GM18870 (cell line): ENCODE measurements around the gene LFNG.

Experiments used
- ATAC-seq: cut with Tn5 transposase; IDR thresholded peaks from one replicate; pipeline ENCODE4 v1.9.1; 2021; ENCODE audit warnings: moderate library complexity; ENCODE audit not compliant: unreplicated experiment

LFNG gene

GRCh38 chr7:2501947-2502646, 17.5 kb upstream of the LFNG start:
- ATAC-seq: no peak

DNA sequence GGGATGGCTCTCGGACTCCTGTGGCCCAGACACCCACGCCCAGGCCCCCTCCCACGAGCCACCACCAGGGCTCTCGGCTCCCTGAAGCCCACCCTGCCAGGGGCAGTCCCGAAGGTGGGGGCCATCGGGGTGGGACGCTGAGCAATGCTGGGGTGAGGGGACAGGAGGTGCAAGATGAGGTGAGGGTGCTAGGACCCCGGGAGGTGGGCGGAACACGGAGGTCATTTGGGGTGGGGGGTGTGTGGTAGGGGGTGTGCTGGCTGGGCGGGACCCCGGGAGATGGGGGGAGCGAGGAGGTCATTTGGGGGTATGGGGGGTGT, 17.0 kb upstream of the LFNG start:
- no peak for ATAC-seq

DNA sequence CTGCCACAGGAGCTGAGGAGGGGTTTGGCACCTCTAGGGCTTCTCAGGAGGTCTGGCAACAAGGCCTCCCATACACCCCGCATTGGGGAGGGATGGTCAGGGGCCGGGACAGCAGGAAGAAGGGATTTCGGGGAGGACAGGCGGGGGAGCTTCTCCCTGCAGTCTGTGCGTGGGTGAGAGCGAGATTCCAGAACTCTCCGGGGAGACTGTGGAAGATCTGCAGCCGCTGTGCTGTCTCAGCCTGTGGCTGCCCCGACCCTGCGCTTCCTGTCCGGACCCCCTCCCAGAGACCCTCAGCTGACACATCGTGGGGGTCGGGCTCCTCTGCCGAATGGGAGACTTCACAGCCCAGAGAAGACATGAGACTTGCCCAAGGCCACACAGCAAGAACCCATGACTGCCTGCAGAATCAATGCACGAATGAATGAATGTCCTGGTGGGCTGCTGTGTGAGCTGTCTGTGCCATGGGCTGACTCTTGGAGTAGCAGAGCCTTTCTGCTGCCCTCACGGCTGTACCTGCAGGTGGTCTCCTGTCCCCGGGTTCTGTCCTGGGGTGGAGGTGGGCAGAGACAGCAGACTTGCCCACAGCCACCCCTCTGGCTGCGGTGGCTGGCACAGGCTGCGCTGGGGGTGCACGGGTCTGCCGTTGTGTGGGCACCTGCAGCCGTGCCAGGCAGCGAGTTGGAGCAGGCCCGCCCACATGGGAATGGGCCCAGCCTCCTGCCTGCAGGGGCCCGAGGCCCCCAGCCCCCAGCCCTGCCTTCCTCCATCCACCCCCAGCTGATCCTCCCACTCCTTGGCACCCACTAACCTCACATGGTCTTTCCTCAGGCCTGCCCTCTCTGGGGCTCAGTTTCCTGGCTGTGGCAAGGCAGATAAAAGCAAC, 16.3 kb upstream of the LFNG start:
- ATAC-seq: no peak

GRCh38 chr7:2504128-2504888, 15.3 kb upstream of the LFNG start:
- no peak for ATAC-seq

- no peak for ATAC-seq
These were observed 14.6 kb upstream of the LFNG start for GRCh38 chr7:2504889-2505375.

DNA sequence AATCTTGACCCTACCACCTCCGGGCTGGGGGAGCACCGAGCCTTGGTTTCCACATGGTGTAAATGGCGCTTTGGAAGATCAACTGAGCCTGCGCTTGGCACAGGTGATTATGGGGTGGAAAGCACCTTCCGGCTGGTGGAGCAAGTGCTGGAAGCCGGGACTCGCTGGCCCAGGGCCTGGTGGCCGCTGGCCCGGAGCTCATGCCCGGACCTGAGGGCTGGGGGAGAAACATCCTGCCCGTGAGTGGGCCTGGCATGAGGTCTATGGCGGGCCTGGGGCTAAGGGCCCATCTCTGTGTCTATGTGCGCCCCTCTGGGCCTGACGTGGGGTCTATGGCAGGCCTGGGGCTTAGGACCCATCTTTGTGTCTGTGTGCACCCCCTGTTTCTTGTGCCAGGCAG, 14.2 kb upstream of the LFNG start:
- no peak for ATAC-seq

GRCh38 chr7:2507208-2507916, 12.2 kb upstream of the LFNG start:
- ATAC-seq: no peak

- ATAC-seq: no peak
These were observed 11.7 kb upstream of the LFNG start for GRCh38 chr7:2507917-2508306.

DNA sequence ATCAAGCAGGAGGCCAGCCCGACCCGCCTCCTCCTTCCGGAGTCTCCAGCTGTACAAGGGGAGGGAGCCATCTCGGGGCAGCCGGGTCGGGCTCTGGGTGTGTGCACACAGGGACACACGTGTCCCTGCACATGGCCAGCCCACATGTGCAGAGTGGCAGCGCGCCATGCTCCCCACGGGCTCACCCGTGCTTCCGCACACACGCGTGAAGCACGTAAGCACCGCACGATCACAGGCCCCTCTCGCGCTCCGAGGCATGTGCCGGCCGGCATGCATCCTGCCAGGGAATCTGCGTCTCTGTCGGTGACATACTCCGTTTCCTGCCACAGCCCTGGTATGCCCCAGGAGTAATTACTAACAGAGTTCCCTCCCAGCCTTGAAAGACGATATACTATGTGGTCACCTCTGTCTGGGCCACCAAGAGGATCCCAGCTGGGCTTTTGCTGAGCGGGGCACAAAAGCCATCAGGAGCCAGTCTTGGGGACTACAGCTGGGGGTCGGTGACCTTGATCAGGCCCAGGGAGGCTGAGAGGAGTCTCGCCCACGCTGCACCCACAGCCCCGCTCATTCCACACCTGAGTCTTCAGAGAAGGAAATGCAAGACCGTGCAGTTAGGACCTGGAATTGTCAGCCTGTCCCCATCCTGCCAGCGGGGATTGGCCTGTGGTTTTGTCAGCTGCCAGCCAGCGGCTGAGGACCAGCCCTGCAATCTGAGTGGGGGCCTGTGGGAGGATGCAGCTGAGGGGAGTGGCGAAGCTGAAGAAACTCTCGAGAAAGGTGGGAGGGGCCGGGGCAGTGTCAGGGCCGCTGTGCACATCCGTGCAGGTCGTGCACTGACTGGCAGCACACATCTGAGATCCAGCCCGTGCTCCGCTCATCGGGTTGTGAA, 11.0 kb upstream of the LFNG start:
- ATAC-seq: no peak

- ATAC-seq: no peak
These were observed 10.2 kb upstream of the LFNG start for GRCh38 chr7:2509298-2509906.

DNA sequence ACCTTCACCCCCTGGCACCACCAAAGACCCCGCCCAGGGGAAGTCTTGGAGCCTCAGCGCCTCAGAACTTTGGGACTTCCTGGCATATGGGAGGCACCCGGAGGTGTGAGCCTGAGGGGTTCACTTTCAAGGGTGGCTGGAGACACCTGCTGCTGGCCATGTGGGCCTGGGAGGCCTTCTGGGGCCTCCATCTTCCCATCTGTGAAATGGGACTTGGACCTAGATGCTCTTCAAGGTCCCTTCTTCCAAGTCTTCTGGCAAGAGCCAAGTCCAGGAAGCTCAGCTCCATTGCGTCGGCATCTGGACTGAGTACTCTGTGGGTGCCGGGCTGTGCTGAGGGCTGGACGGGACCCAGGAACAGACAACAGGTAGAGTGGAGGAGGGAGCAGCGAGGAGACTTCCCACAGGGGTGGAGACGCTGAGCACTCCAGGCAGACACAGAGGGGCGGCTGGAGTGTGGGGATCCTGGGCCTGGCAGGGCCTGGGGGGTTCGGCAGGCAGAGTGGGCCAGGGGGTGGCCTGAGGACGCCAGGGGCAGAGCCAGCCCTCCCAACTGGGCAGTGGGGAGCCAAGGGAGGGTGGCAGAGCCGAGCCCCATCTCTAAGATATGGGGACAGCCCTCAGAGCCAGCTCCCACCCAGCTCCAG, 9.3 kb upstream of the LFNG start:
- no peak for ATAC-seq

GRCh38 chr7:2510909-2511768, 8.4 kb upstream of the LFNG start:
- ATAC-seq: no peak

DNA sequence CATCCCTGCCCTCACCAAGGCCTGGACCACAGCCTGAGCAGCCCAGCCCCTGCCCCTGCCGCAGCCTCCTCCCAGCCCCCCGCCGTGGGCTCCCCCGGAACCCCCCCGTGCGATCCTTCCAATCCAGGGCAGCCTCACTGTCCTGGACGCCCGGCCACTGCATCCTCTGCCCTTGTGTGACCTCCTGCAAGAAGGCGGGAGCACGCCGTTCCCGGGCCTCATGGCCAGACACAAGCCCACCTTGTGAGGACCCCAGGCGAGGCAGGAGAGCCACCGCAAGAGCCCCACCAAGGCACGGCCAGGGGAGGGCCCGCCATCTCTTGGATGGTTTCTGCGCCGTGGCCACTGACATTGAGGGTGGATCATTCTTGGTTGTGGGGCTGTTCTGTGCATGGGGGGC, 7.8 kb upstream of the LFNG start:
- ATAC-seq: no peak

GRCh38 chr7:2512179-2512661, 7.4 kb upstream of the LFNG start:
- ATAC-seq: no peak

- no peak for ATAC-seq
These were observed 6.9 kb upstream of the LFNG start for GRCh38 chr7:2512713-2513112.

- no peak for ATAC-seq
These were observed 5.9 kb upstream of the LFNG start for GRCh38 chr7:2513702-2514101.

DNA sequence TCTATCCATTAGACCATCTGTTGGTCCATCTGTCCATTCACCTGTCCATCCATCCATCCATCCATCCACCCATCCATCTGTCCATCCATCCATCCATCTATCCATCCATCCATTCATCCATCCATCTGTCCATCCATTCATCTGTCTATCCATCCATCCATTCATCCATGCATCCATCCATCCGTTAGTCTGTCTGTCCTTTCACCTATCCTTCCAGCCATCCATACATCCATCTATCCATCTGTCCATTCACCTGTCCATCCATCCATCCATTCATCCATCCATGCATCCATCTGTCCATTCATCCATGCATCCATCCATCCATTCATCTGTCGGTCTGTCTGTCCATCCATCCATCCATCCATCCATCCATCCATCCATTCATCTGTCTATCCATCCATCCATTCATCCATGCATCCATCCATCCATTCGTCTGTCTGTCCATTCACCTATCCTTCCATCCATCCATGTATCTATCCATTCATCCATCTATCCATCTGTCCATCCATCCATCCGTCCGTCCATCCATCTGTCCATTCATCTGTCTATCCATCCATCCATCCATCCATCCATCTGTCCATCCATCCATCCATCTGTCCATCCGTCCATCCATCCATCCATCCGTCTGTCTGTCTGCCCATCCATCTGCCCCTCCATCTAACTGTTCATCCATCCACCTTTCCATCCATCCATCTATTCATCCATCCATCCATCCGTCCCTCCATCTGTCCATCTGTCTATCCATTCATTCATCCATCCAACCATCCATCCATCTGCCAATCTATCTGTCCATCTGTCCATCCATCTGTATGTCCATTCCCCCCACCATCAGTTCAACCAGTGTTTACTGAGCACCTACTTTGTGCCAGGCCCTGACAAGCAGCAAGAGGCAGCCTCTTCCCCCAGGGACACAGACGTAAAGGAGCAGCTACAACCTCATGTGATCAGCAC, 4.8 kb upstream of the LFNG start:
- no peak for ATAC-seq
